NAMALWA (cell line): ENCODE measurements around the gene CFAP221.
A peak's percentile ranks its signal among the peaks of the same experiment; 100 is the strongest.

Experiments used
- DNase-seq: peaks from one replicate; pipeline ENCODE4 v3.0.0-alpha.2; 2015; ENCODE audit warnings: low spot score

CFAP221 gene

GRCh38 chr2:119544075-119544938 is at the start of gene CFAP221:
Gene CFAP221 (plus strand): TSS chr2:119544449. CDS start chr2:119546132, 1,683 bp downstream.
- DNase-seq: peak; percentile 47

DNA sequence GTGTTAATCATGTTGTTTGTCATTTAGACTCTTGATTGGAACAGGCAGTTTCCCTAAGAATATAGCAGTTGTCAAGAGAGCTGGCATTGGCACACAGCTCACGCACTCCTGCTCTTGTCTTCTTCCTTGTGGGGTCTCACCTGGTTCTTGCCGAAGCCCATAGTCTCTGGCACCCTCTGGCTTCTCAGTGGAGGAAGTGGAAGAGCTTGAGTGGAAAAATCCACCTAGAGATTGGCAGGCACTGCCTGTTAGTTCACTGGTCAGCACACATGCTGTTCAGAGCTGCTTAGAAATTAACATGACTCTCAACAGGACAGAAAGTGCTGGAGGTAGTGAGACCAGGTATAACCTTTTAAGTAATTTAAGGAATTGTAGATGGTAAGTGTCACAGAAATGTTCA is 48.3 kb upstream of the CFAP221 start:
- DNase-seq: no peak

GRCh38 chr2:119496682-119497081 is 47.6 kb upstream of the CFAP221 start:
- DNase-seq: no peak

DNA sequence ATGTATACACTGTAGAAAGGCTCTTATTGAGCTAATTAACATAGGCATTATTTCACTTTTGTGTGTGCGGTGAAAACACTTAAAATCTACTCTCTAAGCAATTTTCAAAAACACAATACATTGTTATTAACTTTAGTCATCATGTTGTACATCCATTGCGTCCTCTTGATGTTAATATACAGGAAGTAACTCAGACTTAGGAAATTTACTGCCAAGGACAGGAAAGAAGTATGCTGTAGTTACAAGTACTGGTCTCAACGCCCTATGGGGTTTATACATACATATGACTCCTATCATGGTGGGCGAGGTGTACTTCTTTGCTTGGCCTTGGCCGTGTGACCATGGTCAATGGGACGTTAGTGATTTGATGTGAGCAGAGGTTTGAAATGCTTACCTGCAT is 35.5 kb upstream of the CFAP221 start:
- no peak for DNase-seq

DNA sequence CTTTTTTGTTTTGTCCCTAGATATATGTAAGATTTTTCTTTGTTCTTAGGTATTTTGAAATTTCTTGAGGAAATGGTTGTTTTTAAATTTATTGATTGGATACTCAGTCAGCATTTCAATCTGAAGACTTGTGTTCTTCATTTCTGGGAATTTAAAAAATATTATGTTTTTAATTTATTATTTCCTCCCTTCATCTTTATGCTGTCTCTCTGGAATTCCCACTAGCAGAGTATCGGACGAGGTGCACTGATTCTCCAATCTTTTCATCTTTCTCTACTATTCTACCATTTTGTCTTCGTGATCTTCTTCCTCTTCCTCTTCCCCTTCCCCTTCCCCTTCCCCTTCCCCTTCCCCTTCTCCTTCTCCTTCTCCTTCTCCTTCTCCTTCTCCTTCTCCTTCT is 32.3 kb upstream of the CFAP221 start:
- no peak for DNase-seq

GRCh38 chr2:119512946-119513345 is 31.3 kb upstream of the CFAP221 start:
- no peak for DNase-seq

DNA sequence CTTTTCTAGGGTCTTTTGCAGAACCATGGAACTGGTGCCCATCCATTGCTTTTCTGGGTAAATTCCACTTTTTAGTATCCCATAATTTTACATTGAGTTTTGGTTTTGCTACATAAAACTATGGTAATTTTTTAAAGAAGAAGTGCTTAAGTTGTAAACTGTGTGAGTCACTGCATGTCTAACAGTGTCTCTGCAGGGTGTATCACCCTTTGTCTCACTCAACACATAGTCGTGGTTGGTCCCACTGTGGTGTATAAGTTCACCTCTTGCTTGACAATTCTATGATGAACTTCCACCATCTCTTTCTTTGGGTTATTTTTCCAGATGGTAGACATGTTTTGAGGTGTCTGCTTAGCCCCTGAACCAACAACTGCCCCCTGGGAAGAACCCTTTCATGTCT is 30.4 kb upstream of the CFAP221 start:
- no peak for DNase-seq

DNA sequence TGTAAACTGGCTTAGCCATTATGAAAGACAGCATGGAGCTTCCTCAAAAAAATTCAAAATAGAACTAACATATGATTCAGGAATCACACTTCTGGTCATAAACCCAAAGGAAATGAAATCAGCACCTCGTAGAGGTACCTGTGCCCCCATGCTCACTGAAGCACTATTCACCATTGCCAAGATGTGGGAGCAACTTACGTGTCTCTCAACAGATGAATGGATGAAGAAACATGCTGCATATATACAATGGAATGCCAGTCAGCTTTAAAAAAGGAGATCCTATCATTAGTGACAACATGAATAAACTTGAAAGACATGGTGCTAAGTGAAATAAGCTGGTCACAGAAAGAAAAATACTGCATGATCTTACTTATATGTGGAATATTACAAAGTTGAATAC is 28.1 kb upstream of the CFAP221 start:
- DNase-seq: no peak

DNA sequence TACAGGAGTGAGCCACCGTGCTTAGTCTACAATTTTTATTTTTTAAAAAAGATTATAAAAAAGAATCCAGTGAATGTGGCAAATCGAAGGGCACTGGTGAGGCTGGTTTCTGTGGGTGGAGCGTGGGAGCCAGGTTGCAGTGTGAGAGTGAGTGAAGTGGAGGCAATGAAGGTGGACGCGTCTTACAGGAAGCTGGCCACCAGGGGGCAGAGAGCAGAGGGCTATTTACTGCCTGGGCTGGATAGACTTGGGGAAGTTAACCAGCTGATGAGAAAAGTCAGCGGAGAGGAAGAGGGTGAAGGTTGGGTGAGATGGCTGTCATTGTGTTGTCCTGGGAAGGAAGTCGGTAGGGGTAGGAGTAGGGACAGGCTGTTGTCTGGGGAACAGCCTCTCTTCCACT is 26.8 kb upstream of the CFAP221 start:
- DNase-seq: peak; percentile 70

DNA sequence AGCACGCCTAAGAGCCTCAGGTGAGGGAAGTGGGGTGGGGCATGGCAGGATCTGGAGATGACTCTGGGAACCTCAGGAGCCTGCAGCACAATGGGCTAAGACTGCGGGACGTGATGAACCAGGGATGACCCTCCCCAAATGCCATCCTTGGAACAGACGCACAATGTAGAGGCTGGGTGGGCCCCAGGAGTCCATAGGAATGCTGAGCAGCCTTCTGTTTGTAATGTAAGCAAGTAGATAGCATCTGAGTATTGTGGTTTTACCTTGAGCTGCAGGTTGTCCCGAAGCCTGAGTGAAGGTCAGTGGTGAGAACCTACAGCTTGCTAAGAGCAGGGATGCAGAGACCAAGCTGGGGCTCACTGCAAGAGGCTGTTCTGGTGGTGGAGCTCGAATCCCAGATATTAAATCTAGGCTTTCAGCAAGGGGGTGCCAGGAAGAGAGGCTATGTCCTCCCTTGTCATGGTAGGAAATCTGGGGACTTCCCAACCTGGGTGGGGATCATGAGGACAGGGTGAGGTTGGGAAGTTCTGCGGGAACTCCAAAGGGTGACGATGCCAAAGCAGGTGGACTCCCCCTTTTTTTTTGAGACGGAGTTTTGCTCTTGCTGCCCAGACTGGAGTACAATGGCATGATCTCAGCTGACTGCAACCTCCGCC is 25.7 kb upstream of the CFAP221 start:
- no peak for DNase-seq

- DNase-seq: no peak
Observed at GRCh38 chr2:119519057-119519408, 25.2 kb upstream of the CFAP221 start.

DNA sequence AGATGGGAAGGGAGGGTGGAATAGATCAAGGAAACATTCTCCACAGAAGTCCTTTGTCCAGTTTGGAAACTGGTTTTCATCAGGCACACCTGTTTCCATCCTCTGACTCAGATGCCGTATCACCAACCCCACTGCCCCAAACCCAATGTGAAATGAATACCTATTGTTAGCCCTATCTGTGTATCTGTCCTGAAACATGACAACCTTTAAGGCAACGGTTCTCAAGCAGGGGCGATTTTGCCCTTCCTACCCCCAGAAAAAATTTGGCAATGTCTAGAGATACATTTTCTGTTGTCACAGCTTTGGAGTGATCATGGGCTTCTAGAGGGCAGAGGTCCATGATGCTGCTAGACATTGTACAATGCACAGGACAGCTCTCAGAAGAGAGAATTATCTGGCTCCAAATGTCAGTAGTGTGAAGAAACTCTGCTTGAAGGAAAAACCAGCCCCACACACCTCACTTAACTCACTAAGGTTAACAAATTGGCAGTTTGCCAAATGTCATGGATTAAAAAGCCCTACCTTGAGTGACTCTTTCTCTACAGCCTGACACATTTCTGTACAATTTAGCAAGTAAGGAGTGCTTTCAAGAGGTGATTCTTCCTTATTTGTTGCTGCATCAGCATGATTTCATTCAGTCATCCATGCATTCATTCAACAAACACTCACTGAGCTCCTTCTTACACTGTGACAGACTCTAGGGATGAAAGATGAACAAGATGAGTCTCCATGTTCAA is 23.4 kb upstream of the CFAP221 start:
- DNase-seq: no peak

GRCh38 chr2:119521433-119522050 is 22.7 kb upstream of the CFAP221 start:
- DNase-seq: no peak

GRCh38 chr2:119522671-119523070 is 21.6 kb upstream of the CFAP221 start:
- DNase-seq: no peak

- DNase-seq: no peak
Observed at GRCh38 chr2:119523383-119523951, 20.8 kb upstream of the CFAP221 start.

- DNase-seq: no peak
Observed at GRCh38 chr2:119523952-119524694, 20.1 kb upstream of the CFAP221 start, which contains the start of gene SCTR. Gene SCTR (minus strand): TSS chr2:119524483. CDS start chr2:119524226, 257 bp downstream.

- no peak for DNase-seq
Observed at GRCh38 chr2:119525614-119526013, 18.6 kb upstream of the CFAP221 start.

DNA sequence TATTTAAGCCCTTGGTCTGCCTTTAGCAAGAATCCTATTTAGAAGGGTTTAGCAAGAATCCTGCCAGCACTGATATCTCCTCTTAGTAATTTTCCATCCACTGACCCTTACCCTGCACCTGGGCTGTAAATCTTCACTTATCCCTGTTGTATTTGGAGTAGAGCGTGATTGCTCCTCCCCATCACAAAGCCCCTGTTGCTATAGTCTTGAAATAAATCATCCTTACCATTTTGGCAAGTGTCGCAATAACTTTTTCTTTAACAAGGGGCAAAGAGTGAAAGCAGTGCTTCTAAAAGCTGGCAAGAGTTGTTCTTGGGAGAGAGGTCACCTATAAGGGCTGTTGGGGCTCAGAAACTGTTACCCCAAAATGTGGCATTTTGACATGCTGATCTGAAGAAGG is 16.2 kb upstream of the CFAP221 start:
- no peak for DNase-seq

DNA sequence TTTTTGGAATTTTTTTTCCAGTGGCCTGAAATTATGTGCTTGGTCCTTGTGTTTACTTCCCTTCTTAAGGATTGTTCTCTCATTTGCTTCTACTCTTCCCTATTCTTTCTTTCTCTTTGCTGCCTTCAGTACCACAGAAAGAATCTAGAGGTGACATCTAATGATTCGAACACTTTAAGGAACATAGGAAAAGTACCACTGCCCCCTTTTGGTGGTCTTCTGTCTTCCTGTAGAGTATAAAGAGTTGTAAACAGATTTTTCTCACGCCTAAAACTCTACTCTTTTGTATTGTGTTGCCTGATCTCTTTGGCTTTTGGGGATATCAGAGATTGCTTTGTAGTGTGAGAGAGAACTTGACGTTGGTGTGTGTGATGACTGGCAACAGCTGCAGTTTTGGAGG is 13.0 kb upstream of the CFAP221 start:
- peak; percentile 54 for DNase-seq

GRCh38 chr2:119533560-119533959 is 10.7 kb upstream of the CFAP221 start:
- no peak for DNase-seq

DNA sequence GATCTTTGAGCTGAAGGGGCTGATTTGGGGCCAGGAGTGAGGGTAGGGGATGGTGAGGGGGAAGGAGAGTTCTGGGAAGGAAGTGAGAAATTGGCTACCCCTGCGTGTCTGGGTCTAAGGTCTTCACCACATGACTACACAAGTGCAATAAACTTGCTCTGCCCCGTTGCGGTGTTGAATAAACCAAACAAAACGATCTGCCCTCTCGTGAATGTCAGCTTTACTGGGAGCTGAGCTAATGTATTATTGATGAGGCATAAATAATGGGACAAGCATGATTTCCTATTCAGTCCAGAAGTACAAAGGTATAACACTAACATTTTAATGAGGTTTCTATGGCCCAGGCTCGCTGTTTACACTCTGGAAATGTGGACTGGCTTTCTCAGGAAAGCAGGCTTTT is 8.0 kb upstream of the CFAP221 start:
- no peak for DNase-seq
